GM23338 (cell line): ENCODE results near the gene ATP6V0E2. TPM values are rescaled to one million over a fixed set of nuclear protein-coding genes. Genes with fewer than 3 reads are reported as not detected.
A peak's percentile ranks its signal among the peaks of the same experiment; 100 is the strongest.
"Not testable (repeated sequence)": the region's sequence is repeated elsewhere in the genome, so short reads cannot be mapped to it uniquely, and the experiment has no call there.

ENCODE experiments used
- ATAC-seq: fragments of 200-7000 bp; cut with Tn5 transposase; 3 replicates; pipeline ENCODE4 v1.9.1; 2020
- DNase-seq: peaks from one replicate; pipeline ENCODE4 v3.0.0-alpha.2; 2015; ENCODE audit warnings: low spot score
- H2AFZ ChIP-seq: fragments of 200-600 bp; sonication (generic); 2 replicates; pipeline ENCODE4 v1.8.0; 2016; ENCODE audit warnings: antibody characterized with exemption, mild to moderate bottlenecking, moderate library complexity
- H3F3A ChIP-seq: fragments of 200-600 bp; sonication (generic); replicated peaks from 2 replicates; pipeline ENCODE4 v1.8.0; 2017; ENCODE audit warnings: antibody characterized with exemption, mixed run types, low read depth
- H3K27ac ChIP-seq: fragments of 200-600 bp; sonication (generic); 2 replicates; pipeline ENCODE4 v1.6.1; 2016; ENCODE audit warnings: low read depth
- H3K27me3 ChIP-seq: fragments of 200-600 bp; sonication (generic); 2 replicates; pipeline ENCODE4 v1.8.0; 2016; ENCODE audit warnings: mild to moderate bottlenecking, mixed run types, moderate library complexity; ENCODE audit not compliant: insufficient read depth
- H3K36me3 ChIP-seq: fragments of 200-600 bp; sonication (generic); 2 replicates; pipeline ENCODE4 v1.8.0; 2016; ENCODE audit warnings: mild to moderate bottlenecking; ENCODE audit not compliant: insufficient read depth
- H3K4me1 ChIP-seq: fragments of 200-600 bp; sonication (generic); 2 replicates; pipeline ENCODE4 v1.8.0; 2016; ENCODE audit warnings: mild to moderate bottlenecking, moderate library complexity; ENCODE audit not compliant: insufficient read depth
- H3K4me2 ChIP-seq: fragments of 200-600 bp; sonication (generic); 2 replicates; pipeline ENCODE4 v1.7.1; 2017; ENCODE audit warnings: mixed run types
- H3K4me3 ChIP-seq: fragments of 200-600 bp; sonication (generic); 2 replicates; pipeline ENCODE4 v1.6.1; 2016; ENCODE audit warnings: mixed run types
- H3K79me2 ChIP-seq: fragments of 200-600 bp; sonication (generic); replicated peaks from 2 replicates; pipeline ENCODE4 v1.8.0; 2017; ENCODE audit warnings: mild to moderate bottlenecking; ENCODE audit not compliant: insufficient read depth
- H3K9me2 ChIP-seq: fragments of 200-600 bp; sonication (generic); 2 replicates; pipeline ENCODE4 v1.8.0; 2017; ENCODE audit not compliant: insufficient read depth
- H4K20me1 ChIP-seq: fragments of 200-600 bp; sonication (generic); replicated peaks from 2 replicates; pipeline ENCODE4 v1.8.0; 2017; ENCODE audit warnings: mild to moderate bottlenecking; ENCODE audit not compliant: insufficient read depth
- H3K27ac Mint-ChIP-seq: 2 replicates; pipeline ENCODE4 v1.8.0; 2020; ENCODE audit warnings: inconsistent platforms, mild to moderate bottlenecking, moderate library complexity, mixed read lengths
- H3K27me3 Mint-ChIP-seq: 3 replicates; pipeline ENCODE4 v1.8.0; 2022; ENCODE audit warnings: low read depth, mild to moderate bottlenecking, moderate library complexity, mixed read lengths, inconsistent platforms; ENCODE audit not compliant: insufficient read depth, poor library complexity
- H3K36me3 Mint-ChIP-seq: 3 replicates; pipeline ENCODE4 v1.8.0; 2021; ENCODE audit warnings: low read depth, mild to moderate bottlenecking, inconsistent platforms, moderate library complexity, mixed read lengths
- H3K4me1 Mint-ChIP-seq: 3 replicates; pipeline ENCODE4 v1.8.0; 2020; ENCODE audit warnings: mild to moderate bottlenecking, inconsistent platforms, mixed read lengths
- H3K4me3 Mint-ChIP-seq: 3 replicates; pipeline ENCODE4 v1.8.0; 2021; ENCODE audit warnings: moderate library complexity, mild to moderate bottlenecking, inconsistent platforms, mixed read lengths
- H3K9me3 Mint-ChIP-seq: 3 replicates; pipeline ENCODE4 v1.8.0; 2020; ENCODE audit warnings: moderate library complexity, mild to moderate bottlenecking, inconsistent platforms, mixed read lengths
- CREB1 ChIP-seq: fragments of 250-450 bp; sonication (Bioruptor Pico); IDR thresholded peaks from 2 replicates; pipeline ENCODE4 v1.5.0; 2020; ENCODE audit warnings: low read depth, mild to moderate bottlenecking, moderate library complexity
- CTCF ChIP-seq, 2 experiments: fragments of 200-600 bp in 1 of 2; sonication (generic) in 1 of 2; conservative IDR thresholded peaks; 2 replicates each; pipeline versions ENCODE4 v1.5.1 to v1.6.1; 2016 to 2017; ENCODE audit warnings: antibody characterized with exemption in 2 of 2, low read depth in 2 of 2, mild to moderate bottlenecking in 2 of 2, moderate library complexity in 1 of 2
- EZH2phosphoT487 ChIP-seq: fragments of 200-600 bp; sonication (generic); IDR thresholded peaks from one replicate; pipeline ENCODE4 v1.8.1; 2018; ENCODE audit warnings: antibody characterized with exemption; ENCODE audit not compliant: unreplicated experiment
- JUNB ChIP-seq: IDR thresholded peaks from one replicate; pipeline ENCODE4 v1.6.1; 2016; ENCODE audit warnings: antibody characterized with exemption; ENCODE audit not compliant: unreplicated experiment
- NANOG ChIP-seq: IDR thresholded peaks from 2 replicates; pipeline ENCODE4 v1.6.1; 2016; ENCODE audit warnings: antibody characterized with exemption, borderline replicate concordance
- REST ChIP-seq: IDR thresholded peaks from one replicate; pipeline ENCODE4 v1.6.1; 2018; ENCODE audit warnings: antibody characterized with exemption; ENCODE audit not compliant: unreplicated experiment
- STAT1 ChIP-seq: IDR thresholded peaks from one replicate; pipeline ENCODE4 v1.6.1; 2016; ENCODE audit warnings: antibody characterized with exemption; ENCODE audit not compliant: unreplicated experiment
- ZNF114 ChIP-seq: fragments of 250-450 bp; sonication (Bioruptor Pico); IDR thresholded peaks from 2 replicates; pipeline ENCODE4 v1.5.0; 2020; ENCODE audit warnings: mild to moderate bottlenecking, moderate library complexity
- ZNF331 ChIP-seq: fragments of 250-450 bp; sonication (Bioruptor Pico); IDR thresholded peaks from 2 replicates; pipeline ENCODE4 v1.5.0; 2020; ENCODE audit warnings: low read depth, mild to moderate bottlenecking, moderate library complexity
- ZNF462 ChIP-seq: fragments of 250-450 bp; sonication (Bioruptor Pico); IDR thresholded peaks from 2 replicates; pipeline ENCODE4 v1.5.0; 2020; ENCODE audit warnings: mild to moderate bottlenecking, moderate library complexity
- polyA plus RNA-seq: library from polyadenylated mRNA; unstranded; fragments of >200 nt; fragmentation: Nextera tagmentation; extraction: Ambion mirVana; gene quantifications from 2 replicates; pipeline ENCODE4 v1.2.1, GENCODE V29; 2016
- total RNA-seq: library from RNA; depleted of rRNA; stranded (reverse); fragments of >200 nt; shearing (Covaris generic); gene quantifications from 2 replicates; pipeline ENCODE4 v1.2.3, GENCODE V29; 2014

The ATP6V0E2 gene
- total and polyA plus RNA-seq, 2 experiments from 2014 or later, result 15.6 to 34.7 TPM

GRCh38 chr7:149830527-149830926 is 43.2 kb upstream of the ATP6V0E2 start:
- not testable (repeated sequence) for H3K27ac ChIP-seq, ATAC-seq, H3K79me2 ChIP-seq, H3K36me3 Mint-ChIP-seq, H3F3A ChIP-seq, DNase-seq, H3K9me3 Mint-ChIP-seq, H3K4me1 ChIP-seq, H2AFZ ChIP-seq, H3K9me2 ChIP-seq, H3K27ac Mint-ChIP-seq, H4K20me1 ChIP-seq, H3K27me3 ChIP-seq, H3K4me2 ChIP-seq, H3K36me3 ChIP-seq, H3K4me3 Mint-ChIP-seq, H3K4me3 ChIP-seq
- peaks cover 15% of the 10 kb centered on the region for H3K27me3 Mint-ChIP-seq
- H3K4me1 Mint-ChIP-seq, result peaks cover 12% of the 10 kb centered on the region

- DNase-seq (no peak), ATAC-seq (peak; percentile 44)
- H3K79me2 ChIP-seq, result no peaks in the 10 kb centered on the region
- no peaks in the 10 kb centered on the region for H4K20me1 ChIP-seq
- H3F3A ChIP-seq, result no peaks in the 10 kb centered on the region
- no peaks in the 10 kb centered on the region for H3K4me1 ChIP-seq
- no peaks in the 10 kb centered on the region for H3K36me3 ChIP-seq
- H2AFZ ChIP-seq, result peak overlapping the region; percentile 93; the same call in 1 of the 2 replicates
- no peaks in the 10 kb centered on the region for H3K27me3 ChIP-seq
- H3K4me2 ChIP-seq, result no peak overlapping the region
- H3K36me3 Mint-ChIP-seq, result no peaks in the 10 kb centered on the region; the same call in 2 of the 3 replicates
- H3K27ac Mint-ChIP-seq, result no peak overlapping the region
- no peak overlapping the region for H3K4me3 ChIP-seq
- peaks cover 12% of the 10 kb centered on the region for H3K4me1 Mint-ChIP-seq
- no peak overlapping the region for H3K27ac ChIP-seq
- no peaks in the 10 kb centered on the region for H3K9me3 Mint-ChIP-seq
- peaks cover 15% of the 10 kb centered on the region for H3K27me3 Mint-ChIP-seq
- no peak overlapping the region for H3K4me3 Mint-ChIP-seq
- no peaks in the 10 kb centered on the region for H3K9me2 ChIP-seq
- no peak for TF ChIP-seq ZNF114 (CRISPR knock-in tag)
- TF ChIP-seq ZNF462, result no peak
- no peak for TF ChIP-seq STAT1
- no peak for TF ChIP-seq CTCF (conservative IDR thresholded peaks at IDR 0.05; ENCODE audit: low read depth in 2 of 2)
- no peak for TF ChIP-seq ZNF331 (CRISPR knock-in tag)
- TF ChIP-seq CREB1 (CRISPR knock-in tag), result no peak
- no peak for TF ChIP-seq EZH2phosphoT487
- TF ChIP-seq JUNB, result no peak
- no peak for TF ChIP-seq NANOG
- no peak for TF ChIP-seq REST
These were observed 42.6 kb upstream of the ATP6V0E2 start for GRCh38 chr7:149830997-149831740.
